ENCODE measurements around the gene SLC35F3.
A peak's percentile ranks its signal among the peaks of the same experiment; 100 is the strongest.
"Not testable (repeated sequence)": the region's sequence is repeated elsewhere in the genome, so short reads cannot be mapped to it uniquely, and the experiment has no call there.

SLC35F3 gene

DNA sequence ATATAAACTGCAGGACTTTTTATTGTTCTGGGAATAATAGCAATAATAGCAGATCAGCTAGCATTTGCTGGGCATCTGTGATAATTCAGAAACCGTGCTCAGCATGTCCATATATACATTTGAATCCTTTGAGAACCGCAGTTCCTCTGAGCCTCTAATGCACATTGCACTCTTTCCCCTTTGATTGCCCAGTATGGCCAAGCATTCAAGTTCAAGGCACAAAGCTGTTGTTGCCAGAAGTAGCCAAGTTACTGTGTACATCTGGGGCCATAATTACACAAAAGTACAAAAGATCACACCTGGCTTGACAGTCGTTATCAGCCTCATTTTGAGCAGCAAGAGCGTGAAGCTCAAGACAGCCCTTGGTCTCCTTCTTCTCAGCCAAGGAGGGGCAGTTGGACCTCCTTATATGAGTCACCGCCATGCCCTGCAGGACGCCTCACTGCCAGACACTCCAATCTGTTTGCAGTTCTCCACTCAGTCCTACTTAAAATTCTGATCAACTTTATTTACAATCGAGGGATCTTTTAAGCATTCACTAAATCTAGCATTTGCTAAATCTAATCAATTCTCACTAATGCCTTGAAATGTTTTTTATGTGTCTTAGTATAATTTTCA lies 216.0 kb downstream of the SLC35F3 start:
- Mint-ChIP-seq H3K27me3 (ENCODE audit: low read depth) (peaks cover 16% of the 10 kb centered on the region), H3K36me3 (ENCODE audit: low read depth) (no peaks in the 10 kb centered on the region), H3K4me3 (no peak overlapping the region), H3K27ac (no peak overlapping the region), H3K4me1 (peaks cover 11% of the 10 kb centered on the region), H3K9me3 (no peaks in the 10 kb centered on the region)
- no peak for TF ChIP-seq CTCF (IDR thresholded peaks at IDR 0.05; ENCODE audit: unreplicated experiment in 3 of 3)

DNA sequence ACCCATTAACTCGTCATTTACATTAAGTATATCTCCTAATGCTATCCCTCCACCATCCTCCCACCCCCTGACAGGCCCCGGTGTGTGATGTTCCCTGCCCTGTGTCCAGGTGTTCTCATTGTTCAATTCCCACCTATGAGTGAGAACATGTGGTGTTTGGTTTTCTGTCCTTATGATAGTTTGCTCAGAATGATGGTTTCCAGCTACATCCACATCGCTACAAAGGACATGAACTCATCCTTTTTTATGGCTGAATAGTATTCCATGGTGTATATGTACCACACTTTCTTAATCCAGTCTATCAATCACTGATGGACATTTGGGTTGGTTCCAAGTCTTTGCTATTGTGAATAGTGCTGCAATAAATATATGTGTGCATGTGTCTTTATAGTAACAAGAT lies 217.2 kb downstream of the SLC35F3 start:
- H3K4me3 Mint-ChIP-seq; H3K27ac Mint-ChIP-seq; H3K36me3 Mint-ChIP-seq (ENCODE audit: low read depth); H3K9me3 Mint-ChIP-seq: not testable (repeated sequence)
- peaks cover 28% of the 10 kb centered on the region for H3K27me3 Mint-ChIP-seq (ENCODE audit: low read depth)
- H3K4me1 Mint-ChIP-seq: peaks cover 15% of the 10 kb centered on the region

DNA sequence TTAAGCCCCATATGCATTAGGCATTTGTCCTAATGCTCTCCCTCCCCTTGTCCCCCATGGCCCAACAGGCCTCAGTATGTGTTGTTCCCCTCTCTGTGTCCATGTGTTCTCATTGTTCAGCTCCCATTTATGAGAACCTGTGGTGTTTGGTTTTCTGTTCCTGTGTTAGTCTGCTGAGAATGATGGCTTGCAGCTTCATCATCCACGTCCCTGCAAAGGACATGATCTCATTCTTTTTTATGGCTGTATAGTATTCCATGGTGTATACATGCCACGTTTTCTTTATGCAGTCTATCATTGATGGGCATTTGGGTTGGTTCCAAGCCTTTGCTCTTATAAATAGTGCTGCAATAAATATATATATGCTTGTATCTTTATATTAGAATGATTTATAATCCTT lies 218.1 kb downstream of the SLC35F3 start:
- H3K27ac Mint-ChIP-seq; H3K36me3 Mint-ChIP-seq (ENCODE audit: low read depth); H3K4me3 Mint-ChIP-seq; H3K9me3 Mint-ChIP-seq: not testable (repeated sequence)
- Mint-ChIP-seq H3K27me3 (ENCODE audit: low read depth) (peaks cover 34% of the 10 kb centered on the region), H3K4me1 (peaks cover 15% of the 10 kb centered on the region)

DNA sequence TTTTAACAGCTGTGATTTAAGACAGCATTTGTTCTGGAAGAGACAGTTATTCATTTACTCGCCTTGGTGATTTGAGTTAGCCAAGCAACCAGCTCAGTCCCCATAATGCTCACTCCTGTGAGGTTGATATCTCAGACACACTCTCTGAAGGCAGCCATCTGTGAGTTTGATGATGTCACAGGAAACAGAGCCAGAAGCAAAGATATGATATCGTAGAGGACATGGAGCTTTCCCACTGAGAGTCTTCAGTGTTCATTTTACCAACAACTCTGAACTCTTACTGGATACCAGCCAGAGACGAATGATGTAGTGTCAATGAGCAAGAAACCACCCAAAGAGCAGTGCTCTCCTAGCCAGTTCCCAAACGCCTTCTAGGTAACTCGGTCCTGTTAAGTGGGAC lies 219.4 kb downstream of the SLC35F3 start:
- H3K9me3 Mint-ChIP-seq: no peaks in the 10 kb centered on the region
- TF ChIP-seq CTCF (IDR thresholded peaks at IDR 0.05; ENCODE audit: unreplicated experiment in 3 of 3): no peak
- H3K36me3 Mint-ChIP-seq (ENCODE audit: low read depth): no peaks in the 10 kb centered on the region
- H3K4me3 Mint-ChIP-seq: no peak overlapping the region
- peak overlapping the region in 1 of 3 experiments; percentile 16 for H3K27ac Mint-ChIP-seq
- H3K27me3 Mint-ChIP-seq (ENCODE audit: low read depth): peaks cover 34% of the 10 kb centered on the region
- H3K4me1 Mint-ChIP-seq: peaks cover 15% of the 10 kb centered on the region

- peak in 2 of 3 experiments; percentile 17 to 50 for TF ChIP-seq CTCF (IDR thresholded peaks at IDR 0.05; ENCODE audit: unreplicated experiment in 3 of 3)
- peaks cover 34% of the 10 kb centered on the region for H3K27me3 Mint-ChIP-seq (ENCODE audit: low read depth)
- H3K9me3 Mint-ChIP-seq: no peaks in the 10 kb centered on the region
- no peak overlapping the region for H3K4me3 Mint-ChIP-seq
- H3K4me1 Mint-ChIP-seq: peaks cover 15% of the 10 kb centered on the region
- H3K27ac Mint-ChIP-seq: no peak overlapping the region
- no peaks in the 10 kb centered on the region for H3K36me3 Mint-ChIP-seq (ENCODE audit: low read depth)
These were observed 220.8 kb downstream of the SLC35F3 start for GRCh38 chr1:234125283-234125682.

GRCh38 chr1:234125714-234126113 lies 221.2 kb downstream of the SLC35F3 start:
- Mint-ChIP-seq H3K9me3 (no peaks in the 10 kb centered on the region), H3K27me3 (ENCODE audit: low read depth) (peaks cover 34% of the 10 kb centered on the region), H3K4me3 (no peak overlapping the region), H3K27ac (no peak overlapping the region), H3K4me1 (peaks cover 15% of the 10 kb centered on the region), H3K36me3 (ENCODE audit: low read depth) (no peaks in the 10 kb centered on the region)
- TF ChIP-seq CTCF (IDR thresholded peaks at IDR 0.05; ENCODE audit: unreplicated experiment in 3 of 3): no peak

- no peaks in the 10 kb centered on the region for H3K36me3 Mint-ChIP-seq (ENCODE audit: low read depth)
- H3K27ac Mint-ChIP-seq: no peak overlapping the region
- H3K4me1 Mint-ChIP-seq: peaks cover 25% of the 10 kb centered on the region
- no peaks in the 10 kb centered on the region for H3K9me3 Mint-ChIP-seq
- H3K4me3 Mint-ChIP-seq: no peak overlapping the region
- TF ChIP-seq CTCF (IDR thresholded peaks at IDR 0.05; ENCODE audit: unreplicated experiment in 3 of 3): no peak
- peaks cover 34% of the 10 kb centered on the region for H3K27me3 Mint-ChIP-seq (ENCODE audit: low read depth)
These were observed 222.7 kb downstream of the SLC35F3 start for GRCh38 chr1:234127026-234127671.

All from nephron (organoid).